Fibroblast of mammary gland (primary cell): ENCODE data around the gene KRTAP24-1.

ENCODE experiments used
- DNase-seq: peaks from one replicate; pipeline ENCODE4 v3.0.0-alpha.2; 2010; ENCODE audit warnings: low read depth
- H3K4me3 ChIP-seq: 2 replicates; pipeline ENCODE4 v1.5.1; 2011; ENCODE audit warnings: low read depth, mild to moderate bottlenecking, low read length, moderate library complexity; ENCODE audit not compliant: control insufficient read depth
- CTCF ChIP-seq: conservative IDR thresholded peaks from 2 replicates; pipeline ENCODE4 v1.5.1; 2011; ENCODE audit warnings: low read depth, low read length, inconsistent platforms; ENCODE audit not compliant: control insufficient read depth, insufficient read depth

The KRTAP24-1 gene

GRCh38 chr21:30257773-30258172 is 25.0 kb downstream of the KRTAP24-1 start:
- TF ChIP-seq CTCF: peak; percentile 55
- no peak overlapping the region for H3K4me3 ChIP-seq
- peak; percentile 73 for DNase-seq

GRCh38 chr21:30256100-30256499 is 26.6 kb downstream of the KRTAP24-1 start:
- no peak for TF ChIP-seq CTCF
- no peak for DNase-seq
- H3K4me3 ChIP-seq: no peak overlapping the region

GRCh38 chr21:30255679-30256078 is 27.1 kb downstream of the KRTAP24-1 start:
- no peak for DNase-seq
- TF ChIP-seq CTCF: no peak

GRCh38 chr21:30251781-30252180 is 31.0 kb downstream of the KRTAP24-1 start:
- peak; percentile 51 for DNase-seq
- TF ChIP-seq CTCF: no peak
- no peak overlapping the region for H3K4me3 ChIP-seq

More at GRCh38 chr21:30255679-30256078, 27.1 kb downstream of the KRTAP24-1 start:
- H3K4me3 ChIP-seq: no peak overlapping the region

GRCh38 chr21:30249936-30250335 is 32.8 kb downstream of the KRTAP24-1 start:
- no peak overlapping the region for H3K4me3 ChIP-seq
- TF ChIP-seq CTCF: no peak
- DNase-seq: no peak

GRCh38 chr21:30248844-30249243 is 33.9 kb downstream of the KRTAP24-1 start:
- no peak for DNase-seq
- TF ChIP-seq CTCF: no peak
- H3K4me3 ChIP-seq: no peak overlapping the region

- TF ChIP-seq CTCF: no peak
- H3K4me3 ChIP-seq: no peak overlapping the region
- DNase-seq: no peak
These were observed 37.7 kb downstream of the KRTAP24-1 start for GRCh38 chr21:30245061-30245460.
